ENCODE results near the gene ZBTB17.

- TF ChIP-seq RAD21 (IDR thresholded peaks at IDR 0.05; ENCODE audit: low read depth) = no peak
- no peak for TF ChIP-seq EGR1 (IDR thresholded peaks at IDR 0.05)
- TF ChIP-seq YY1 (IDR thresholded peaks at IDR 0.05; ENCODE audit: low read depth) = no peak
- no peak for TF ChIP-seq CREB1 (IDR thresholded peaks at IDR 0.05; ENCODE audit: low read depth)
- no peak for TF ChIP-seq CEBPB (IDR thresholded peaks at IDR 0.05)
- TF ChIP-seq EP300 (IDR thresholded peaks at IDR 0.05; ENCODE audit: borderline replicate concordance) = peak; percentile 25; the same call in 1 of the 2 replicates
- no peak for TF ChIP-seq MAX (IDR thresholded peaks at IDR 0.05)
- peak; percentile 39; the same call in 1 of the 2 replicates for TF ChIP-seq TEAD4 (IDR thresholded peaks at IDR 0.05)
- TF ChIP-seq ZBTB7A (IDR thresholded peaks at IDR 0.05; ENCODE audit: low read depth) = peak; percentile 100
- no peak for TF ChIP-seq TCF12 (IDR thresholded peaks at IDR 0.05; ENCODE audit: low read depth)
Observed at GRCh38 chr1:16013220-16013907, 37.5 kb upstream of the ZBTB17 start.

All from Ishikawa (cell line).